Dedifferentiated amniotic fluid mesenchymal stem cell (primary cell): Measurements from ENCODE around the gene KIAA1671.

Experiments used
- DNase-seq: peaks from one replicate; pipeline ENCODE4 v3.0.0-alpha.2; 2016; ENCODE audit errors: extremely low spot score

Gene KIAA1671

GRCh38 chr22:25146307-25146706 is 193.8 kb downstream of the KIAA1671 start:
- no peak for DNase-seq

- DNase-seq: no peak
These were observed 194.6 kb downstream of the KIAA1671 start for GRCh38 chr22:25146906-25147641.

- DNase-seq: no peak
These were observed 195.1 kb downstream of the KIAA1671 start for GRCh38 chr22:25147642-25147928.

GRCh38 chr22:25148149-25148691 is 195.7 kb downstream of the KIAA1671 start:
- no peak for DNase-seq

GRCh38 chr22:25149014-25149413 is 196.5 kb downstream of the KIAA1671 start:
- DNase-seq: no peak

GRCh38 chr22:25153961-25154666 is 201.6 kb downstream of the KIAA1671 start:
- DNase-seq: peak; percentile 57

- DNase-seq: no peak
These were observed 202.1 kb downstream of the KIAA1671 start for GRCh38 chr22:25154667-25154999.

GRCh38 chr22:25156736-25157135 is 204.2 kb downstream of the KIAA1671 start:
- DNase-seq: no peak

- no peak for DNase-seq
These were observed 206.5 kb downstream of the KIAA1671 start for GRCh38 chr22:25159028-25159427.

GRCh38 chr22:25160120-25160996 is 207.8 kb downstream of the KIAA1671 start:
- no peak for DNase-seq

- no peak for DNase-seq
These were observed 208.8 kb downstream of the KIAA1671 start for GRCh38 chr22:25161017-25161915.

GRCh38 chr22:25161916-25162530 is 209.5 kb downstream of the KIAA1671 start:
- no peak for DNase-seq

- no peak for DNase-seq
These were observed 210.0 kb downstream of the KIAA1671 start for GRCh38 chr22:25162561-25162960.

GRCh38 chr22:25165785-25166184 is 213.3 kb downstream of the KIAA1671 start:
- DNase-seq: no peak

GRCh38 chr22:25166266-25167040 is 213.9 kb downstream of the KIAA1671 start:
- no peak for DNase-seq

GRCh38 chr22:25167082-25167481 is 214.6 kb downstream of the KIAA1671 start:
- no peak for DNase-seq

GRCh38 chr22:25167834-25168601 is 215.5 kb downstream of the KIAA1671 start:
- no peak for DNase-seq

GRCh38 chr22:25169278-25170031 is 216.9 kb downstream of the KIAA1671 start:
- DNase-seq: no peak
